Small intestine (tissue), 7 donors: ENCODE results near the gene RINL. TPM values are rescaled to one million over a fixed set of nuclear protein-coding genes. Genes with fewer than 3 reads are reported as not detected.
A peak's percentile ranks its signal among the peaks of the same experiment; 100 is the strongest.

Experiments used
- DNase-seq, 2 donors: peaks; one replicate each; pipeline versions ENCODE4 v3.0.0 to v3.0.0-alpha.2; 2013
- FAIRE-seq: peaks from 2 replicates; lab custom pipeline; 2012; peaks lifted over from hg19 to GRCh38; lab: Jason Lieb, UNC
- H3K27ac ChIP-seq, 3 donors: one replicate each; pipeline ENCODE4 v1.5.1; 2013; ENCODE audit warnings: low read length in 2 of 3, mild to moderate bottlenecking in 2 of 3, control low read depth in 1 of 3, inconsistent platforms in 1 of 3, low read depth in 1 of 3, moderate library complexity in 1 of 3
- H3K27me3 ChIP-seq, 3 donors: one replicate each; pipeline ENCODE4 v1.6.1; 2013; ENCODE audit warnings: low read length in 3 of 3, inconsistent platforms in 1 of 3; ENCODE audit not compliant: control insufficient read depth in 3 of 3, insufficient read depth in 3 of 3
- H3K36me3 ChIP-seq, 3 donors: one replicate each; pipeline ENCODE4 v1.6.1; 2013; ENCODE audit warnings: low read length in 3 of 3, inconsistent platforms in 1 of 3, low read depth in 1 of 3, mild to moderate bottlenecking in 1 of 3, moderate library complexity in 1 of 3; ENCODE audit not compliant: control insufficient read depth in 3 of 3, insufficient read depth in 2 of 3
- H3K4me1 ChIP-seq, 3 donors: one replicate each; pipeline ENCODE4 v1.6.1; 2013; ENCODE audit warnings: low read length in 2 of 3, inconsistent platforms in 1 of 3, low read depth in 1 of 3, mild to moderate bottlenecking in 1 of 3, moderate library complexity in 1 of 3; ENCODE audit not compliant: control insufficient read depth in 3 of 3, insufficient read depth in 2 of 3
- H3K4me3 ChIP-seq, 3 donors: one replicate each; pipeline ENCODE4 v1.5.1; 2013; ENCODE audit warnings: low read length in 3 of 3, control low read depth in 1 of 3, inconsistent platforms in 1 of 3, low read depth in 1 of 3, mild to moderate bottlenecking in 1 of 3, moderate library complexity in 1 of 3
- H3K9me3 ChIP-seq, 2 donors: one replicate each; pipeline ENCODE4 v1.6.1; 2013; ENCODE audit warnings: low read depth in 1 of 2, low read length in 1 of 2; ENCODE audit not compliant: control insufficient read depth in 2 of 2, insufficient read depth in 1 of 2
- WGBS, 3 donors: extraction: QIAGEN DNeasy Blood & Tissue Kit; methylation state at CpG; one replicate each; pipeline ENCODE4 v1.1.7; 2013; 5-methylcytosine and 5-hydroxymethylcytosine counted together
- polyA plus RNA-seq, 4 donors: library from polyadenylated mRNA; stranded (reverse) in 3 of 4; unstranded in 1 of 4; fragments of 200-250 nt in 3 of 4; fragments of 120-200 nt in 1 of 4; gene quantifications; one replicate each; pipeline versions ENCODE4 v1.2.1 to v1.2.3, GENCODE V29; 2013
- donor health status: healthy with polysubstance abuse.
- donor health status: control.
- donor health status: control.
- donor health status: Bipolar disorder and iron deficiency.
- donor health status: healthy.

The RINL gene
- polyA plus RNA-seq, 4 donors = 1.3 to 33.2 (median 9.8) TPM

- no peaks in the 10 kb centered on the region for H3K9me3 ChIP-seq
- FAIRE-seq = no peak
- peaks cover 0 to 21% (median 0%) of the 10 kb centered on the region in 3 donors for H3K27me3 ChIP-seq
- no peak overlapping the region for H3K4me3 ChIP-seq
- 96 to 98% (median 98%) methylated on average over 11 to 12 of the region's 12 CpGs for WGBS, 3 donors
- DNase-seq = no peak
- H3K36me3 ChIP-seq = peaks cover 9 to 52% (median 16%) of the 10 kb centered on the region in 3 donors
- no peak overlapping the region for H3K27ac ChIP-seq
- H3K4me1 ChIP-seq = no peaks in the 10 kb centered on the region
Measured at GRCh38 chr19:38910488-38910887, 32.4 kb upstream of the RINL start.

- Histone ChIP-seq H3K27me3 (peaks cover 0 to 21% (median 0%) of the 10 kb centered on the region in 3 donors), H3K36me3 (peaks cover 13 to 52% (median 19%) of the 10 kb centered on the region in 3 donors), H3K4me1 (no peaks in the 10 kb centered on the region), H3K27ac (no peak overlapping the region), H3K9me3 (no peaks in the 10 kb centered on the region), H3K4me3 (no peak overlapping the region)
- WGBS, 3 donors = 69 to 75% (median 73%) methylated on average over 10 of the region's 10 CpGs
- no peak for DNase-seq
- no peak for FAIRE-seq
Measured at GRCh38 chr19:38908911-38909310, 30.8 kb upstream of the RINL start.

- H3K4me1 ChIP-seq = no peaks in the 10 kb centered on the region
- H3K27ac ChIP-seq = no peak overlapping the region
- FAIRE-seq = no peak
- H3K36me3 ChIP-seq = peaks cover 13 to 55% (median 19%) of the 10 kb centered on the region in 3 donors
- H3K27me3 ChIP-seq = peaks cover 0 to 20% (median 0%) of the 10 kb centered on the region in 3 donors
- H3K9me3 ChIP-seq = no peaks in the 10 kb centered on the region
- 96 to 97% (median 96%) methylated on average over 12 of the region's 12 CpGs for WGBS, 3 donors
- no peak overlapping the region for H3K4me3 ChIP-seq
- DNase-seq = no peak
Measured at GRCh38 chr19:38907670-38908069, 29.6 kb upstream of the RINL start.

GRCh38 chr19:38907227-38907626 lies 29.2 kb upstream of the RINL start:
- H3K36me3 ChIP-seq = peaks cover 13 to 55% (median 19%) of the 10 kb centered on the region in 3 donors
- no peaks in the 10 kb centered on the region for H3K4me1 ChIP-seq
- peaks cover 0 to 16% (median 0%) of the 10 kb centered on the region in 3 donors for H3K27me3 ChIP-seq
- WGBS, 3 donors = 95 to 96% (median 96%) methylated on average over 26 to 29 of the region's 29 CpGs
- DNase-seq (no peak), FAIRE-seq (no peak)
- no peaks in the 10 kb centered on the region for H3K9me3 ChIP-seq
- no peak overlapping the region for H3K4me3 ChIP-seq
- H3K27ac ChIP-seq = no peak overlapping the region

GRCh38 chr19:38905620-38906019 lies 27.5 kb upstream of the RINL start:
- Histone ChIP-seq H3K4me3 (no peak overlapping the region), H3K27me3 (peaks cover 0 to 3% (median 0%) of the 10 kb centered on the region in 3 donors), H3K9me3 (peaks cover 0 to 5% of the 10 kb centered on the region in 2 donors), H3K36me3 (peaks cover 13 to 57% (median 19%) of the 10 kb centered on the region in 3 donors), H3K27ac (no peak overlapping the region), H3K4me1 (no peaks in the 10 kb centered on the region)
- 95 to 96% (median 95%) methylated on average over 4 of the region's 4 CpGs for WGBS, 3 donors
- DNase-seq (no peak), FAIRE-seq (no peak)

- DNase-seq (peak; percentile 33 to 75), FAIRE-seq (no peak)
- 84 to 88% (median 85%) methylated on average over 35 of the region's 35 CpGs for WGBS, 3 donors
- H3K4me3 ChIP-seq = no peak overlapping the region
- peaks cover 13 to 52% (median 19%) of the 10 kb centered on the region in 3 donors for H3K36me3 ChIP-seq
- no peaks in the 10 kb centered on the region for H3K27me3 ChIP-seq
- peaks cover 0 to 5% of the 10 kb centered on the region in 2 donors for H3K9me3 ChIP-seq
- no peak overlapping the region for H3K27ac ChIP-seq
- no peaks in the 10 kb centered on the region for H3K4me1 ChIP-seq
Measured at GRCh38 chr19:38904581-38905539, 26.8 kb upstream of the RINL start.

- Histone ChIP-seq H3K27ac (no peak overlapping the region), H3K4me3 (no peak overlapping the region), H3K27me3 (no peaks in the 10 kb centered on the region), H3K36me3 (peaks cover 5 to 30% (median 8%) of the 10 kb centered on the region in 3 donors), H3K4me1 (peaks cover 0 to 11% (median 0%) of the 10 kb centered on the region in 3 donors), H3K9me3 (peaks cover 0 to 5% of the 10 kb centered on the region in 2 donors)
- FAIRE-seq (no peak), DNase-seq (no peak)
- WGBS, 3 donors = 96 to 100% (median 100%) methylated on average over 1 of the region's 1 CpG
Measured at GRCh38 chr19:38901683-38902082, 23.6 kb upstream of the RINL start.

GRCh38 chr19:38900743-38901190 lies 22.7 kb upstream of the RINL start:
- H3K36me3 ChIP-seq = peaks cover 5 to 25% (median 6%) of the 10 kb centered on the region in 3 donors
- peak overlapping the region in 2 of 3 donors; percentile 64 to 82 for H3K4me3 ChIP-seq
- H3K9me3 ChIP-seq = peaks cover 0 to 5% of the 10 kb centered on the region in 2 donors
- peak overlapping the region in 1 of 3 donors; percentile 69 for H3K27ac ChIP-seq
- peaks cover 0 to 11% (median 0%) of the 10 kb centered on the region in 3 donors for H3K4me1 ChIP-seq
- DNase-seq (peak in 1 of 2 donors; percentile 34), FAIRE-seq (no peak)
- no peaks in the 10 kb centered on the region for H3K27me3 ChIP-seq
- 6 to 20% (median 17%) methylated on average over 3 of the region's 3 CpGs for WGBS, 3 donors
